Activated T-cell treated with anti-CD3 and anti-CD28 coated beads for 24 hours (primary cell): ENCODE data around the gene TMOD2.

Experiments used
- DNase-seq: peaks from one replicate; pipeline ENCODE4 v3.0.0-alpha.2; 2020; ENCODE audit warnings: low read depth

The TMOD2 gene

GRCh38 chr15:51736069-51736468 is 15.3 kb upstream of the TMOD2 start:
- no peak for DNase-seq

- DNase-seq, result peak; percentile 50
These were observed 14.5 kb upstream of the TMOD2 start for GRCh38 chr15:51736751-51737521.

DNA sequence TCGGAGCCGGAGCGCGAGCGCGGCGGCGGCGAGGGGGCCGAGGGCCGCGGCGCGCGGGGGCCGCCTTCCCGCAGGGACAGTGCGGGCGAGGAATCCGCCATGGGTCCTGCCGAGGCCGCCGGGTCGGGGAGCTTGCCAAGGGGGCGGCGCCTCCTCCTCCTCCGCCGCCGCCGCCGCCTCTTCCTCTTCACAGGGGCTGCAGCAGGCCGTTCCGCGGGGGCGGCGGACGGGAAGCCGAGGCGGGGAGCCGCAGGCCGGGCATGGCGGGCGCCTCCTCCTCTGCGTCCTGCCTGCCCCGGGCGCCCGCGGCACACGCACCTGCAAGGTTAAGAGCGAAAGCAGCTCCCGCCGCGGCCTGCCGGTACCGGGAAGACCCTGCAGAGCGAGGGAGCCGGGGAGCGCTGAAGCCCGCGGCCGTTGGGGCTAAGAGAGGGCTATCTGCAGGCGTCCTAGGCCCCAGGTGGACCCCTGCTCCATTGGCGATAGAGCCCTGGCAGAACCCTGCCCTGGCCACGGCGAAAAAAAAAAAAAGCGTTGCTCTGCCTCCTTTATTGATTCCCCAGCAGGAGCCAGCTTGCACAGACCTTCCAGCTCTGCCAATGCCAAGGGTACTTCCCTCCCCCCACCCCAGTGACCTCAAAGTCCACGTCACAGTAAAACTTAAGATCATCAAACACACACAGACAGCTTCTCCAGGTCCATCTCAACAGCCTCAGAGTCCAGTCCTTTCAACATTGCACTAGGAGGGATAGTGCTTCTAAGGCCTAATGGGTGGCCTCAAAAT is 13.7 kb upstream of the TMOD2 start, which contains the start of gene LYSMD2:
Gene LYSMD2, minus strand, starts transcription at position 134 of the 784 bp plus-strand sequence. Its CDS starts 33 bp downstream, at position 101.
- DNase-seq, result peak; percentile 54

- no peak for DNase-seq
These were observed 12.8 kb upstream of the TMOD2 start for GRCh38 chr15:51738553-51738952.

GRCh38 chr15:51739061-51739712 is 12.2 kb upstream of the TMOD2 start:
- no peak for DNase-seq

DNA sequence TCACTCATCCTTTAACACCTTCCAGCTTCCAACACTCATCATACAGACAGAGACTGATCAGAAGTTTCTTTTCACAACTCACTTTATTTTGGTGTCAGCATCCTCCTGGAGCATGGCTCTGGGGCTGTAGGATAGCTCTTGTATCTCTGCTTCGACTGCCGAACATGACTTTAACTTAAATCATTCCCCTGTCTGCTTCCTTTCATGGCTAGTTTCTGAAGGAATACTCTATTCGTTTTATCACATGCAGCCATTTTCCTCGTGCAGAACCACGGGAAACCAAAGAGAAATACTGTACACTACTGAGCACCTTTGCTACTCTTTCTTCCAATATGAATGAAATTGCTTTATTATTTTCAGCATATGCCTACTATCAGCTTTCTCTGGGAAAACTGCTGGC is 2.1 kb upstream of the TMOD2 start:
- DNase-seq, result no peak

DNA sequence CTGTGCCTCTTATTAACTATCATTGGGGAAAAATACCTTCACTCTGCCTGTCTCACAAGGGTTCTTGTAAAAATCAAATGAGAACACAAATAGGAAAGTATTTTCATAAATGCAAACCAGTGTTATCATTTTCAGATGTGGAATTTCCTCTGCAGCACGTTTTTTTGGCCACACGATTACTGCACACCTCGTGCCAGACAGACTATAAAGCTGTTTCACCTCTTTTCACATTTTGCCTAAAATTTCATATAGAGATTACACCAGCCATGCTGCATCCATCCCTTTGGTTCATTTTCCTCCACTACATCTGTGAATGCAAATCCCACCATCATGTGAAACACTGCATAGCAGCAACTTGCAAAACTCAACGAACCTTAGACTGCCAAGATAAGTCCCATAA is 1.2 kb upstream of the TMOD2 start:
- DNase-seq, result no peak

GRCh38 chr15:51751697-51752683 is 593 bp downstream of the TMOD2 start:
- DNase-seq, result no peak

DNA sequence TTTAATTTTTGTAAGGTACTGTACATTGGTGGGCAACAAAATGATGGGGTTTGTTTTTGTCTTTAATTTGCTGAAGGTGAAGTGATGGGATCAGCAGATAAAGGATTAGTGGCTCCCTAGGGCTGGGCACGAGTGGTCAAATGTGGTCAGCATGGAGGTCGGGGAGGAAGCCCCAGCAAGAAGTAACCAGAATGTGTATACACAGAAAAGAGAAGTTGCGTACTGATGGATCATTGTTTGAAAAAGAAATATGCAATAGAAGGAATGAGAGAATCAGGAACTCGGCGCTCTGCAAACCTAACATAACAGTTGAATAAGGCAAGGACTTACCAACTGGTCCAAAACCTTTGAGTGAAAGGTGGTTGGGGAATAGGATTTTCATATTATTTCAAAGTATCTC is 1.5 kb downstream of the TMOD2 start:
- DNase-seq, result no peak

- DNase-seq, result no peak
These were observed 2.9 kb downstream of the TMOD2 start for GRCh38 chr15:51754267-51754666.

DNA sequence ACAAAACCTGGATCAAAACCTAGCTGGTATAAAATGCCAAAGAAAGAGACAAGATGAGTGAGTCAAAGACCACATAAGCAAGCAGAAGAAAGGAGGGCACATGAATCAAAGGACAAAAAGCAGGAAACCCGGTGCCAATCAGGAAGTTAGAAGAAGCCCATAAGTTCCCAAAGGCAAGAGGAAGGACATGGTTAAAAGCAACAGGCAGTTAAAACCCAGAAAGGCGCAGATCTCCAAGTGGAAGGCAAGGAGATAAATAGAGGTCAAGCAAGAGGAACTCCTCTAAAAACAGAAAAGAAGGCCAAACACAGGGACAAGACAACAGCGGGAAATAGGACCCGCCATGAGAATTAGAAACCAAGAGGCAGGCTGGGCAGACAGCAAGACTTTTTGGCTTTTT is 4.4 kb downstream of the TMOD2 start:
- DNase-seq, result no peak

GRCh38 chr15:51756482-51756881 is 5.1 kb downstream of the TMOD2 start:
- DNase-seq, result no peak

GRCh38 chr15:51757450-51757849 is 6.1 kb downstream of the TMOD2 start:
- no peak for DNase-seq

GRCh38 chr15:51758645-51759044 is 7.2 kb downstream of the TMOD2 start:
- DNase-seq, result no peak

DNA sequence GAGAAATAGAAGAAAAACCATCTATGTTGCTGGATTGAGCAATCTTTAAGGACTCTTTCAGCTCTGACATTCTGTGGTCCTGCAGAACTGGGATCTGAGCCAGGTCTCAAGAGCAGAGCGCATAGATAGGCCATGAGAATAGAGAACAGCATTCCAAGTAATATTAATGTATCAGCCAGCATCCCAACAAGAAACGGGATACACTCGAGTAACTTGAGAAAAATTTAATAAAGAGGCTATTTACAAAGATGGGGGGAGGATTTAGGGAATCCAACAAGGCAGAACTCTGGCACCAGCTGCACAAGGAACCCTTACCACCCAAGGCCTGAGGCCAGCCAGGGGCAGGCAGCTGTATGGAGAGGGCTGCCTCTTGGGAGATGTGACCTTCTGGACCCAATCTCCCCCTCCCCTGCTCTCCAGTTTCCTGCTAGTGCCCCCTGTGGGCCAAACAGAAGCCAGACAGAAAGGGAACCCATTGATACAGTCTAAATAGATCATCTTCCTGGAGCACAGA is 8.2 kb downstream of the TMOD2 start:
- no peak for DNase-seq

- DNase-seq, result no peak
These were observed 9.4 kb downstream of the TMOD2 start for GRCh38 chr15:51760805-51761204.

- DNase-seq, result no peak
These were observed 14.4 kb downstream of the TMOD2 start for GRCh38 chr15:51765751-51766150.

DNA sequence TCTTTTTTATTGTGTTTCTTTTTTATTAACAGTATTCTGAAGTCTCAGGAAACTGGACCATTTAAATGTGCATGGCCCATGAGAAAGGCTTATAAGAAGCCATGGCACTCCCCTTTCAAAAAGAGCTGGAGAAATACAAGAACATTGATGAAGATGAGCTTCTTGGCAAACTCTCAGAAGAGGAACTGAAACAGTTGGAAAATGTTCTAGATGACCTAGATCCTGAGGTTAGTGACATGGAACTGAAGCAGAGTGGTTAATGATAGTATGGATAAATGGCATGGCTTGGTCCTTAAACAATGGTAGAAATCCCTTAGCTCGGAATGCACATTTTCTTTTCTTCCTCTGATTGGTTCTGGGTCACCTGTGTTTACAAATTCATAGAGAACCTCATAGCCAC is 14.9 kb downstream of the TMOD2 start:
- DNase-seq, result no peak

- no peak for DNase-seq
These were observed 16.6 kb downstream of the TMOD2 start for GRCh38 chr15:51768018-51768417.

DNA sequence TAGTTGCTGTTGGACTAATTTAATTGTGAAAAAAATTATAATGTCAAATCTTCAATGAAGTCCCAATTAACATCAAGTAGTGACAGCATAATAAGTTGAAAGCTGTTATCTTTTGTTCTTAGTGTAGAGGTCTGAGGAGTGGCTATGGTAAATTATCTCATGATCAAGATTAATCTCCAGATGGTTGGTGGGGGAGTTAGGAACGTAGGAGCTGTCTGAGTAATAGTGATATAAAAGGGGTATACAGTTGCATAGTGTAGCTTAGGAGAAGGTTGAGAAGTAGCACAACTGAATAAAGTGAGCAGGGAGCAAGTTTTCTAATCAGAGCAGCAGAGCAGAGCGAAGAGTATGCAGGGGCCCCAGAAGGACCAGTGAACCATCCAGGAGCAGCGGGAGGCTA is 19.5 kb downstream of the TMOD2 start:
- no peak for DNase-seq

DNA sequence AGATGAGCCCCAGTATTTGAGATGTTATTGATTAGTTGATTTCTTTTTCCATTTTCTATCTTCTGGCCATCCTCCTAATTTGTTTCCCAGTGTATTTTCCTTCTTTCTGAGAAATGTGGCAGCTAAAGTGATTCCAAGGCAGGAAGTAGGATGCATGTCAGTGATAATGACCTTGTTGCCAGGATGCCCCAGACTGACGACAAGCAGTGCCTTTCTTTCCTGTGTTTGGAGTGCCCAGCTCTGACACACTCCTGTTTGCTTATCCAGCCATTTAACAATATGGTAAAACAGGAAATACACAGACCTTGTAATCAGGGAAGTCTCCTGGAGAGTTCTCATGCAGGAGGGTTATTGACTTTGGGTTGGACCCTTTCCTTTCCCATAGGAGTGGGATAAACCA is 20.4 kb downstream of the TMOD2 start:
- DNase-seq, result no peak
